GM21447 (cell line): ENCODE data around the gene UBE2M.
"Not testable (repeated sequence)": the region's sequence is repeated elsewhere in the genome, so short reads cannot be mapped to it uniquely, and the experiment has no call there.

Source experiments
- ATAC-seq: cut with Tn5 transposase; IDR thresholded peaks from one replicate; pipeline ENCODE4 v1.9.1; 2021; ENCODE audit not compliant: unreplicated experiment

The UBE2M gene

DNA sequence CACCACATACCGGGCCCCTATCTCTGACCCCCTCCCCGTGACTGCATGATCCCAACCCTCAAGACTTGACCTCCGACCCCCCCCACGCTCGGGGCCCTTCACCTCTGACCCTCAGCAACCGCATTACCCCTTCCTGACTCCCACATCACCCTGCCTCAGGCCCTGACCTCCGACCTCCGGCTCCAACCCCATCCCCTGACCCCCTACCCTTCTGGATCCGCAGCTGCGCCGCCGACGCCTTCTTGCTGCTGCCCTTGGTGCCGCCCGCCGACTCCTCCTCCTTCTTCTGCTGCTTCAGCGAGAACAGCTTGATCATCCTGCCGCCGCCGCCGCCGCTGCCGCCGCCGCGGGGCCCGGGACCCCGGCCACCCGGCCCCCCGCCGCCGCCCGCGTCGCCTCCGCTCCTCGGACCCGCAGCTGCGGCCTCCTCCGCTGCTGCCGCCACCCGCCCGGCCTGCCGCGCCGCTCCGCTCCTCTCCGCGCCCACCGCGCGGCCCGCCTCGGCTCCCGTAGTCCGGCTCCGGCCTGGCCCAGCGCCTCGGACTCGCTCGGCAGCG lies at the start of gene UBE2M:
Gene UBE2M (minus strand): TSS at position 546 of the 557 bp plus-strand sequence. CDS start 230 bp downstream, at position 316.
- no peak for ATAC-seq

DNA sequence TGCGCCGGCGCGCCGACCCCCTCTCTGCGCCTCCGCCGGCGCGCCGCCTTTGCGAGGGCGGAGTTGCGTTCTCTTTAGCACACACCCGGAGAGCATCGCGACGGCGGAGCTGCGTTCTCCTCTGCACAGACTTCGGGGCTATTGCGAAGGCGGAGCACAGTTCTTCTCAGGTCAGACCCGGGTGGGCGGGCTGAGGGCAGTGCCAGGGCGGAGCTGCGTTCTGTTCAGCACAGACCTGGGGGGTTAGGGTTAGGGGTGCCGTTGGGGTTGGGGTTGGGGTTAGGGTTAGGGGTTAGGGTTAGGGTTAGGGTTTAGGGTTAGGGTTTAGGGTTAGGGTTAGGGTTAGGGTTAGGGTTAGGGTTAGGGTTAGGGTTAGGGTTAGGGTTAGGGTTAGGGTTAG lies 48.8 kb upstream of the UBE2M start:
- ATAC-seq = not testable (repeated sequence)

DNA sequence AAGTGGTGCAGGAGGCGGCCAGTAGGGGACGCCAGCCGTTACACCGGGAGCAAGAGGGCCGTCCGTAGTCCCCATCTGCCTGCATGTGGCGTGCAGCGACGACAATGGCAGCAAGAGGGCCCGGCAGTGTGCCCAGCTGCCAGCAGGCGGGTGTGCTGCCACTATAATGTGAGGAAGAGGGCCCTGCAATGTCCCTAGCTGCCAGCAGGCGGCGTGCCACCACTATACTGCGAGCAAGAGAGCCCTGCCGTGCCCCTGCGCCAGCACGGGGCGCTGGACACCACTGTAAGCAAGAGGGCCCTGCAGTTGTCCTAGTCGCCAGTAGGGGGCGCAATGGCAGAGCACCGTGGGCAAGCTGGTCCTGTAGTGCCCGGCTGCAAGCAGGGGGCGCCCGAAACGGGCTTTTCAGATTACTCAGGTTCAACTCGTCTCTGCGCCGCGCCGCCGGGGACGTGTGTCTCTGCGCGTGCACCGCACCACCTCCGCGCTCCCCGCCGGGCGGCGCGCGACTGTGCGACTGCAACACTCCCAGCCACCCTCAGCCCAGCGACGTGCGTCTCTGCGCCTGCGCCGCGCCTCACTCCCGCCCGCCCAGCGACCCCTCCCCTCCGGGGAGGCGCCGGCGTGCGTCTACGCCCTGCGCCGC lies 48.0 kb upstream of the UBE2M start:
- not testable (repeated sequence) for ATAC-seq

DNA sequence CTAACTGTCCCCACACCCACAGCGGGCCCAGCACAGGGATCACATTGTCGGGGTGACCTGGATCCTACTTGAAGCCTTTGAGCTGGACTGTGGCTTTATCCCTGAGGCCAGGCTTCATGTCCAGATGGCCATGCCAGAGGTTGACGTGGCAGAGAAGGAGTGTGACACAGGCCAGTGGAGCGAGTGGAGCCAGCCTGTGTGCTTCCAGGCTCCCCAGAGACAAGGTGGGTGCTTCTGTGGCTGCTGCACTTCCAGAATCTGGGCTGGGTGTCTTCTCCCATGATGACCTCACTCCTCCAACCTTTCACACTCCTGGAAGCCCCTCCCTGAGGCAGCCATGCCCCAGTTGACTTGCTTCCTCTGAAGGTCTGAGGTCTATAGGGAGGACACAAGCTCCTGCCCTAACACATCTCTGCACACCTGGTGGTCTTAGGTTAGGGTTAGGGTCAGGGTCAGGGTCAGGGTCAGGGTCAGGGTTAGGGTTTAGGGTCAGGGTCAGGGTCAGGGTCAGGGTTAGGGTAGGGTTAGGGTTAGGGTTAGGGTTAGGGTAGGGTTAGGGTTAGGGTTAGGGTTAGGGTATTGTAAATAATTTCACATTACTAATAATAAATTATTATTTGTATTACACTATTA lies 27.8 kb upstream of the UBE2M start:
- ATAC-seq = no peak

DNA sequence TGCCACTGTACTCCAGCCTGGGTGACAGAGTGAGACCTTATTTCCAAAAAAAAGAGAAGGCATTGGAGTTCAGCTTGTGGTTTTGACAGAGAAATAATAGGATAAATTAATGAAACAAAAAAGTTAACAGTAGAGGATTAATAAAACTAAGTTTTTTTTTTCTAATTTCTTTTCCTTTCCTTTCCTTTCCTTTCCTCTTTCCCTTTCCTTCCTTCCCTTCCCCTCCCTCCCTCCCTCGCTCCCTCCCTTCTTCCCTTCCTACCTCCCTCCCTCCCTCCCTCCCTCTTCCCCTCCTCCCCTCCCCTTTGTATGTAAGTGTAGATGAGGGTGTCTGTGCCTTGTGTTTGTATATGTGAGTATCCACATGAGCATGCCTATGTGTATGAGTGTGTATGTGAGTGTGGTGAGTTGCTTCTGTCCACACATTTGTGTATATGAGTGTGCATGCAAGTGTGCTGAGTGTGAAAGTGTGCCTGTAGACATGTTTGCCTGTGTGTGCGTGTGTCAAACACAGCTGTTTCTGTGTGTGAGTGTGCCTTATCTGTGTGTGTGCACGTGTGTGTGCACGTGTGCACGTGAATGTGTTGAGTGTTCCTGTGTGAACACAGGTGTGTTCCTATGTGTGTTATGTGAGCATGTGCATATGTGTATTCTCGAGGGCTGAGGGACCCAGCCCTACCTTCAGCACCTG lies 27.2 kb upstream of the UBE2M start:
- ATAC-seq = no peak

DNA sequence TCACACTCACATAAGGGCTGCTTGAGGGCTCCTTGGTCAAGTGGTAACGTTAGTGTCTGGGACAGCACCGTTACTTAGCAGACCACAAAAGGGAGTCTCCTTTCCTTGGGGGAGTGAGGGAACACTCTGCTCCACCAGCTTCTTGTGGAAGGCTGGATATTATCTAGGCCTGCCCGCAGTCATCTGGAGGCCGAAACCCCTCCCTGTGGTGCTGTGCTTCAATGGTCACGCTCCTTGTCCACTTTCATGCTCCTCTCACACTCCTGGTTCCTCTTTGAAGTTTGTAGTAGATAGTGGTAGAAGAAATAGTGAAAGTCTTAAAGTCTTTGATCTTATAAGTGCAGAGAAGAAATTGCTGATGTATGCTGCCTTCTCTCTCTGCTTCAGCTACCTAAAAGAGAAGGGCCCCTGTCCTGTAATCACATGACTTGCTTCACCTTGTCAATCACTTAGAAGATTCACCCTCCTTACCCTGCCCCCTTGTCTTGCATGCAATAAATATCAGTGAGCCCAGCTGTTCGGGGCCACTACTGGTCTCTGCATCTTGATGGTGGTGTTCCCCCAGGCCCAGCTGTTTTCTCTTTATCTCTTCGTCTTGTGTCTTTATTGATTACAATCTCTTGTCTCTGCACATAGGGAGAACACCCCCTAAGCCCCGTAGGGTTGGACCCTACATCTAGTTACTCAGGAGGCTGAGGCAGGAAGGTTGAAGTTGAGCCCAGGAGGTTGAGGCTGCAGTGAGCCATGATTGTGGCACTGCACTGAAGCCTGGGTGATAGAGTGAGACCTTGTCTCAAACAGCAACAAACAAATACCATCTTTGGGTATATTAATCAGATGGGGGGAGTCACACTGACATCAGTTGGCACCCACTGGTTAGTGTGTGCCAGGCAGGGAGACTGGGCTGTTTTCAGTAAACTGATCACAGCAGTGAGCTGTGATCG lies 26.4 kb upstream of the UBE2M start:
- no peak for ATAC-seq

DNA sequence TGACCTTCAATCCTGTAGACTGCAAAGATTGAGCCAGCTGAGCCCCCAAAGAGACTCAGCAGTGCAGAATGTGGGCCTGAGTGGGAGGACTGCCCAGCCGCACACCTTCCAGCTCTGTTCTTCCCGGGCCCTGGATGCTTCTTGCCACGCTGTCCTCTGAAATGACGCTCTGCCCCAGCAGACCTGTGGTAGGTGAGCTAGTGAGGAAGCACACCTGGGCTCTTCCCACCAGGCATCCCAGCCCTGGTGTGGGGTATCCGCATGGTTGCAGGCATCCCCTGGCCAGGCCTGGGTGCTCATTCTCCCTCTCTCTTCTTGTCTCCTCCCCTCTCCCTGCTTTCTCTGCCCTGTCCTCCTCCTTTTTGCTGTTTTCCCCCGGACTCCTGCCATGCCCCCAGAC lies 24.6 kb upstream of the UBE2M start:
- no peak for ATAC-seq

DNA sequence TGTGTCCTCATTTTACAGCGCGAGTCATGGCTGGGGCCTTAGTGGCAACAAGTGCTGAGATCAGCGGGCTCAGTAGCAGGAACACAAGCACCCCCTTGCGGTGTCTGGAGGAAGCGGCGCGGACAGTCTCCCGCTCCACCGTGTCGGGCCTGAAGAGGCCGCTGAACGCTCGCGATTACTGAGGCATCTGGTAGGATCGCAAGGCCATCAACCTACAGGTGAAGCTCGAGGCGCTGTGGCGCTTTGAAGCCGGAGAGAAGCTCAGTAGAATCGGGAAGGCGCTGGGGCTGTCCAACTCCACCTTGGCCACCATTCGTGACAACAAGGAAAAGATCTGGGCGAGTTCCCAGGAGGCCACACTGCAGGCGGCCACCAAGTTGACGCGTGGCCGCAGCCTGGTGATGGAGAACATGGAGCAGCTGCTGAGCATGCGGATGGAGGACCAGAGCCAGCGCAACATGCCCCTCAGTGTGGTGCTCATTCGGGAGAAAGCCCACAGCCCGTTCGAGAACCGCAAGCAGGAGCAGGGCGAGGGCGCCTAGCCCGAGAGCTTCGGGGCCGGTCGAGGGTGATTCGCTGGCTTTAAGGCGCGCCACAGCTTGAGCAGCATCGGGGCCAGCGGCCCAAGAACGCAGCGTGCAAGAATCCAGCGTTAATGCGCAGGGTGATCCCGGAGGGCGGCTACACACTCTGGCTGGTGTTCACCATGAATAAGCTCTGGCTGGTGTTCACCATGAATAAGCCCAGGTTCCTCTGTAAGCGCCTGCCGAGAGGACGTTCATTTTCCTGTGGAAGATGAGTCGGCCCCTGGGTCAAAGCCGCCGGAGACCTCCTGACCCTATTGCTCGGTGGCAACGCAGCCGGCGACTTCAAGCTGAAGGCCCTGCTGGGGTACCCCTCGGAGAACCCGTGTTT lies 23.1 kb upstream of the UBE2M start:
- peak; percentile 60 for ATAC-seq

DNA sequence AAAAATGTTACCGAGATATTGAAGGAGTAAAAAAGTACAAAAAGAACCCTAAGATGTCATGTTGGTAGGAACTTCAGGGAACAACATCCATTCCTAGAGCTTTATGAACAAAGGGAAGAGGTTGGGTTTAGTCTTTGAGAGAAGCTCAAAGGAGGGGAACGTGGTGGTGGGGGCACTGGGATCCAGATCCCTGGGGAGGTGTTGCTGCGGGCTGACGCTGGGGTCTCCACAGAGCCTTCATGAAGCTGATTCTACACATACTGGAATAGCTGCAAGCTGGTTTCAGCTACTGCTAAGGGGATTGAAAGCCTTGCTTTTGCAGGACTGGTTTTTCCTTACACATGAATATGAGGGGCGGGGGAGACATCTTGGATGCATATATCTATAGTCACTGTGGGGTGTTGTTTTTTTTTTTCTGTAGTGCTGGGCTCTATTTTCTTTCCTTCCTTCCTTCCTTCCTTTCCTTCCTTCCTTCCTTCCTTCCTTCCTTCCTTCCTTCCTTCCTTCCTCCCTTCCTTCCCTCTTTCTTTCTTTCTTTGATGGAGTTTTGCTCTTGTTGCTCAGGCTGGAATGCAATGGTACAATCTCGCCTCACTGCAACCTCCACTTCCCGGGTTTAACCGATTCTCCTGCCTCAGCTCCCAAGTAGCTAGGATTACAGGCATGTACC lies 21.2 kb upstream of the UBE2M start:
- no peak for ATAC-seq

DNA sequence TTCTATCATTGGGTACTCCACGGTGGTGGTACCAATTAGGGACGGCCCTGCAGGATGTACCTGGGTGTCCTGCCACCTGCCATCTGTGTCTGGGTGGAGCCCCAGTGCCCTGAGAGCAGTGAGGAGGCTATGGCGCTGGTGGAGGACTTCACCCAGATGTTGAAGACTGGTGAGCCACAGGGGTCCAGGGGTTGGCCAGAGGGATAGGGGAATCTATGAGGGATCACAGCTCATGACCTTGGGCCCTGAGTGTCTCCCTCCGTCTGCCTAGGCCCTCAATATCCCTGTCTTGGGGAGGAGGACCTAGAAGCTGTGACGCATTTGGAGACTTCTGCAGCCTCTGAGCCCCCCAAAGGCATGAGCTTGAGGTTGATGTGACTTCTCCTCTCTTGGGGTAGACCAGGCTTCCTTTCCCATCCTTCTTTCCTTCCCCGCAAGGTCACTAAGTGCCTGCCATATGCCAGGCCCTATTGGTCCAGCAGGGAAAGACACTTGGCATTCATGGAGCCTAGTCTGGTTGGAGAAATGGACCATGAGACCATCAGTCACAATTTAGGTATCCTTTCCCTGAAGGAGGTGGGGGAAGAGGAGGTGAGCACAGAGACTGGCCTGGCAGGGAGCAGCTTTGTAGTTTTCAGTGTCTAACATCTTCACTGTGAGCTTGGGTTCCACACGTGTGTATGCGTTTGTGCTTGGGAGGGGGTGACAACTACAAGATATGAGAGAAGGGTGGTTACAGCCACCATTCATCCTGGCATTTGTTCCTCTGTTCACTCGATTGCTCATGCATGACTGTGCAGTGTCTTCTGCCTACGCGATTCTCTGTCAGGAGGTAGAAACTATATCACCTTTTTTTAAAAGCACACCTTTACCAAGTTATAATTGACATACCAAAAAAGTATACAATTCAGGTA lies 19.9 kb upstream of the UBE2M start:
- no peak for ATAC-seq

DNA sequence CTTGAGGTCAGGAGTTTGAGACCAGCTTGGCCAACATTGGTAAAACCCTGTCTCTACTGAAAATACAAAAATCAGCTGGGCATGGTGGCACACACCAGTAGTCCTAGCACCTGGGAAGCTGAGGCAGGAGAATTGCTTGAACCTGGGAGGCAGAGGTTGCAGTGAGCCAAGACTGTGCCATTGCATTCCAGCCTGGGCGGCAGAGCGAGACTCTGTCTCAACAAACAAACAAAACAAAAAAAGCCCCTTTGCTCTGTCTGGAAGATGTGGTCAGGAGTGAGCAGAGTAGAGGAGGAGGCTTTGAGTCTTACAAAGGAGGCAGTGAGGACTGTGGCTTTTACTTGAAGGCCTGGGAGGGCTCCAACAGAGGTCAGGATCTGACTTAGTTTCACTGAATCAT lies 19.2 kb upstream of the UBE2M start:
- not testable (repeated sequence) for ATAC-seq

DNA sequence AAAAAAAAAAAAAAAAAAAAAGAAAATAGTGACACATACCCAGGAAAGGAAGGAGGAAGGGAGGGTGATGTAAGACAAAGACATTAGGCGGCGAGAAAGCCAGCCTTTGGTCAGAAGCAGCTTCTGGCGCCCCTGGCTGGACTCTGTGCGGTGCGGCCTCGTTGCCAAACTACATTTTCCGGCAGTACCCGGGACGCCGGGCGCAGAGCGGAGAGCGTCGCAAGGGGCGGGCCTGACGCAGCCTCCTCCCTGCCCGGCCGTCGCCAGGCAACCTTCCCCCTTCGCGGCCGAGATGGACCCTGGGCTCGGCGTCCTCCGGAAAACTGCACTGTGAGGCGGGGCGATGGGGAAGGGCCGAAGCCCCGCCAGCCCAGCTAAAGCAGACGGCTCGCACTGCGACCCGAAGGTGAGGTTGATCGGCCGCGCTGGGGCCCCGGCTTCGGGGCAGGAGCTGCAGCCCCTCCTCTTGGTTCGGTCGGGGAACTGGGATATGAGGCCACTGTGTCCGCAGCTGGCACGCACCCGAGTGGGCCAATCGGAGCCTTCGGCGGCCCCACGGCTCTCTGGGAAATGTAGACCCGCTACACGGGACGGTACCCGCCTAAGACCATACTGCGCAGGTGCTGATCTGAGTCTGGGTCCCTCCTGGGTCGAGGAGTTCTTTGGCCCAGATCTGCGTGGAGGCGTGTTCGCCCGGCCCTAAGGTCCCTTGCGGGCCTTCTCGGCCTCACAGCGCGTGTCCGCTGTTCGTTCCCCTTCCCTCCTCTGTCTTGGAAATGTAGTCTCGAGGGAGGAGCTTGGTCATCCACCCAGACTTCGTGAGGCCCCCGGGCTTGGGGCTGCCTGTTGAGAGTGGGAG lies 17.0 kb upstream of the UBE2M start:
- peak; percentile 39 for ATAC-seq

DNA sequence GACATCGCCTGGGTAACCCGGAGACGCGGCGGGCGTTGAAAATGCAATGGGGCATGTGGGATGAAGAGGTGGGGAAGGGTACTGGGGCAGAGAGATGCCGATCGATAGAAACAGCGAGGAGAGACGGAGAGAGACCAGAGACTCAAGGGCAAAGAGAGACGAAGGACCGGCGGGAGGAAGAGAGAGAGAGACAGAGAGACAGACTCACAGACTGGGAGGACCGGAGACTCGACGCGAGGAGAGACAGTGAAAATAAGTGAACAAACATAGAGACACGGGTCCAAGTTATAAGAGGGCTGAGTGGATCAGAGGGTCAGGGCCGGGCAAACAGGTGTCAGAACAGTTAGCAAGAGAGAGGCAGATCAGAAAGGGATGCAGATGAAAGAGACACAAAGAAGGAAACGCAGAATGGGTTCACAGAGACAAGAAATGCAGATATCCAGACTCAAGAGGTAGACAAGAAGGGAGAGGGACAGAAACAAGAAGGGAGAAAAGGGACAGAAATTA lies 15.3 kb upstream of the UBE2M start:
- ATAC-seq = no peak

DNA sequence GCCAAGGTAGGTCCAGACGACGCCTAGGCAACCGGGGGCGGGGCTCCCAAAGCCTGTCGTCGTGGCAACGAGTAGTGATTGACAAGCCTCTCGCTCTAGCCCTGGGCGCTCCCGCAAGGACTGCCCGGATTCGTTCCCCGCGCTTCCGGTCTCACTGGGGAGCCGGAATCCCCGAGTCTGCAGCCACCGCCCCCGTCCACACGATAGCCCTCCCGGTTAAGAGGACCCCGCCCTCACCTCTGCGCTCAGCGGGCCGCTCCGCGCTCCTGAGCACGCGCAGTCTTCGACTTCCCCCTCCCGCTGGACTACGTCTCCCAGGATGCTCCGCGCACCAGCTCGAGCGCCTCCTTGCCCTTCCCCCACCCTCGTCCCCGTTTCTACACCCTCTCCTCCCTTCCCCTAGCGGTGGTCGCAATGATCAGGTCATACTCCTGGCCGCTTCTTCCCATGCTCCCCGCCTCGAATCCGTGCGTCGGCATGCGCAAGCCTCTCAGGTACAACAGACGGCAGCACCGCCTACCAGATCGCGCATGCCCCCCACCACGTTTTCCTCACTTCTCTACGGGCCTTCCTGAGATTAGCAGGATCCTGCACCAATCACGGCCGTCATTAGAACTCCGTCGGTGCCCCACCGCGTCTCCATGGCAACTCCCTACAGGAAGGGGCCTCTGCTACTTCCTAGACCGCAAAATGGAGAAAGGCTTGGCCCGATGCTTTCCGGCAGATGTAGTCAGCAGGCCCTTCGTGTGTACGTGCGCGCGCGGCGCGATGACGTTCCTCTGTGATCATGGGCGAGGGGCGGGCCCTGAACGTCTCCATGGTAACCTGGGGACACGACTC lies 14.6 kb upstream of the UBE2M start, which contains the start of gene MZF1:
Gene MZF1 (minus strand): TSS at position 518 of the 840 bp plus-strand sequence. CDS start 1,946 bp downstream, outside the sequence.
- ATAC-seq = peak; percentile 56

DNA sequence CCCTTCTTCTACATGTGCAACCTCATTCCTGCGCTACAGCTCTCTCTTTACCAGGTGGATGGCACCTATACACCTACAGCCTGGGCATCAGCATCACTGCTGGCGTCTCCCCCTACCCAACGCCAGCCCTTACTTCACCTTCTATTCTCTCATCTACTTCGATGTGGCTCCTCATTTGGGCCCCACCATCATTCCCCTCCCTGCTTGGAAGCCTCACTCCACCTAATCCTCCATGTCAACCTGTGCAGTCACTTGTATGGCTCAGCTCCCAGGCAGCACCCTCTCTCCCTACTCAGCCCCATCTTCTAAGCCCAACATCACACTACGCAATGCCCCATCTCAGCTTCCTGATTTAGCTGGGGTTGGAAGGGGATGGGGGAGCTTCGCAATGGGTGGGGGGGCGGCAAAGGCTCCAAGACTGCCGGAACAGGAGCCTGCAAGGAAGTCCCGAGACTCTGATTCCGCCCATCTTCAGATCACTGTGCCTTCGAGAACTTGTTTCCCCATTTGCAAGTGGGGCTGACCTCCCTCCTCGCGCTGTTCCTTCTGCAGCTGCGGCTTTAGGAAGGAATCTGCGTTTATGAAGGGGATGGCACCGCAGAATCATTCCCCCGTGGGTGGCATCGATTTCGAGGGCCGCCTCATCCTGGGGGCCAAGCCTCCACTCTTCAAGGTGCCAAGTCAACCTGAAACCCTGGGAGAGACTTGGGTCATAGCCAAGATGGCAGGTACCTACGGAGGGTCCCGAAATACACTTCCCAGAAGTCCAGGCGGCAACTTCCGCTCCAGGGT lies 13.8 kb upstream of the UBE2M start:
- no peak for ATAC-seq
